K562 (cell line): ENCODE data around the gene RNU1-4.

Experiments
- ELF4 ChIP-seq: fragments of 450-650 bp; formaldehyde crosslinking; IDR thresholded peaks from 2 replicates; pipeline ENCODE4 v1.4.0; 2022; ENCODE audit warnings: missing genetic modification characterization
- HDAC1 ChIP-seq, 2 experiments: fragments of 450-650 bp; IDR thresholded peaks; 2 replicates each; pipeline ENCODE4 v1.6.1; 2016 to 2017; ENCODE audit warnings: inconsistent platforms in 1 of 2, mild to moderate bottlenecking in 1 of 2, moderate library complexity in 1 of 2
- POLR2A ChIP-seq: fragments of 450-650 bp; conservative IDR thresholded peaks from 2 replicates; pipeline ENCODE4 v1.6.1; 2016
- SIN3A ChIP-seq, 2 experiments: fragments of 150-350 bp in 1 of 2; IDR thresholded peaks; 2 replicates each; pipeline ENCODE4 v1.6.1; 2011 to 2016; ENCODE audit warnings: borderline replicate concordance in 2 of 2, low read depth in 2 of 2, low read length in 2 of 2, mild to moderate bottlenecking in 2 of 2, moderate library complexity in 2 of 2; ENCODE audit not compliant: control insufficient read depth in 1 of 2
- SMAD2 ChIP-seq: fragments of 150-350 bp; IDR thresholded peaks from 2 replicates; pipeline ENCODE4 v1.6.1; 2014; ENCODE audit warnings: low read depth, mild to moderate bottlenecking, low read length
- SMARCE1 ChIP-seq: fragments of 450-650 bp; IDR thresholded peaks from 2 replicates; pipeline ENCODE4 v1.7.1; 2016; ENCODE audit warnings: mild to moderate bottlenecking
- SUPT5H ChIP-seq: fragments of 450-650 bp; IDR thresholded peaks from 2 replicates; pipeline ENCODE4 v1.6.1; 2016
- TSHZ1 ChIP-seq: fragments of 250-450 bp; sonication (Bioruptor Pico); IDR thresholded peaks from 2 replicates; pipeline ENCODE4 v1.4.0; 2020; ENCODE audit warnings: mild to moderate bottlenecking, moderate library complexity
- USF2 ChIP-seq: sonication (generic); formaldehyde crosslinking; IDR thresholded peaks from 2 replicates; pipeline ENCODE4 v1.5.0; 2020; ENCODE audit warnings: missing genetic modification reagents
- ZNF354B ChIP-seq: fragments of 250-450 bp; sonication (Bioruptor Pico); IDR thresholded peaks from 2 replicates; pipeline ENCODE4 v1.4.0; 2020
- ZNF655 ChIP-seq: fragments of 250-450 bp; sonication (Bioruptor Pico); IDR thresholded peaks from 2 replicates; pipeline ENCODE4 v1.5.0; 2021

GRCh38 chr1:16720351-16721223 lies 19.7 kb upstream of the RNU1-4 start:
- TF ChIP-seq ZNF655 (CRISPR knock-in tag) (no peak), SIN3A (IDR thresholded peaks at IDR 0.05; ENCODE audit: borderline replicate concordance in 2 of 2, control insufficient read depth in 1 of 2, low read depth in 2 of 2, low read length in 2 of 2) (no peak), TSHZ1 (CRISPR knock-in tag) (no peak), USF2 (CRISPR knock-in tag) (no peak), SMARCE1 (no peak), ZNF354B (CRISPR knock-in tag) (no peak), SMAD2 (no peak), ELF4 (CRISPR knock-in tag) (no peak), HDAC1 (IDR thresholded peaks at IDR 0.05) (no peak), SUPT5H (no peak), POLR2A (no peak)
